ENCODE results near the gene OSTN. TPM values are rescaled to one million over a fixed set of nuclear protein-coding genes. Genes with fewer than 3 reads are reported as not detected.
"Not testable (repeated sequence)": the region's sequence is repeated elsewhere in the genome, so short reads cannot be mapped to it uniquely, and the experiment has no call there.

The OSTN gene
- polyA plus RNA-seq (ENCODE audit: insufficient read length in 10 of 10), result 1 to 10 TPM in 8 of 10 donors, under 1 TPM in 2; 0.71 to 9.0 (median 4.6) TPM
- long read RNA-seq, donor 1, result 0 reads
- long read RNA-seq, donor 2, result 0 reads
- long read RNA-seq, donor 3, result 0 reads
- long read RNA-seq, donor 4, result 0 reads
- long read RNA-seq, donor 5, result 0 reads
- long read RNA-seq, donor 6, result 0 reads
- long read RNA-seq, donor 7, result 0 reads
- long read RNA-seq, donor 8, result 0 reads
- long read RNA-seq, donor 9, result 0 reads

- no peak for DNase-seq
Measured at GRCh38 chr3:191198932-191199331, at the start of gene OSTN. TSS of gene OSTN (plus strand) at chr3:191199241. CDS start at chr3:191212533, 13,292 bp downstream.

DNA sequence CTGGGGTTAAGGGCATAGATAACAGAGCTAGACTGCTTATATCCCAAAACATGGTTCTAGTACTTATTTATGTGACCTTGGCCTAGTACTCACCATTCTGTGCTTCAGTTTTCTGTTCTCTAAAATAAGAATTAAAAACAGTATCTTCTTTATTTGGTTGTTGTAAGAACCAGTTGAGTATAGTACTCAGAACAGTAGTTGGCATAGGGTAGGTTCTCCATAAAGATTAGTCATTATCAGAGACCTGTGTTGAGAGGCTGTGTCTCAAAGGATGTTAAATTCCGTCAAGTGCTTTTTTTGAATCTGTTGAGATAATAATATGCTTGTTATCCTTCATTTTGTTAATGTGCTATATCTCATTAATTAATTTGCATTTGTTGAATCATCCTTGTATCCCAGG, 47.4 kb upstream of the OSTN start:
- no peak for DNase-seq

GRCh38 chr3:191154827-191155226, 44.2 kb upstream of the OSTN start:
- no peak for DNase-seq

DNA sequence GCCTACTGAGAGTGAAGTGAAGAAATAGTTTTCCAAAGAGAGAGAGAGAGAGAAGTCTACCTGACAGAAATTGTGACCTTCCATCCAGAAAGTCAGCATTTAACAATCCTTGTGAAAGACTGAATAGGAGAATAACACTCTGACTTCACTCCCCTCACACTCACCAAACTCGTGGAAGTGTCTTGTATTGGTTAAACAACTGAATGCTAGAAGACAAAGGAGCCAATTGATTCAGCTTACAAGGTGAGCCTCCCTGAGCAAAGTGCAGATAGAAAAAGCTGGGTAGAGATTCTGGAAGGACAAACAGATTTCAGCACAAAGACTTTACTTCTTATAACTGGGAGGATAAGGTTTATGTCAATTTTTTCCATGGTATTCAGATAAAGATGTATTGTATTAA, 40.8 kb upstream of the OSTN start:
- no peak for DNase-seq

- DNase-seq, result peak in 2 of 3 donors; percentile 43 to 56
Measured at GRCh38 chr3:191158815-191159214, 40.2 kb upstream of the OSTN start.

- DNase-seq, result no peak
Measured at GRCh38 chr3:191165802-191166201, 33.2 kb upstream of the OSTN start.

DNA sequence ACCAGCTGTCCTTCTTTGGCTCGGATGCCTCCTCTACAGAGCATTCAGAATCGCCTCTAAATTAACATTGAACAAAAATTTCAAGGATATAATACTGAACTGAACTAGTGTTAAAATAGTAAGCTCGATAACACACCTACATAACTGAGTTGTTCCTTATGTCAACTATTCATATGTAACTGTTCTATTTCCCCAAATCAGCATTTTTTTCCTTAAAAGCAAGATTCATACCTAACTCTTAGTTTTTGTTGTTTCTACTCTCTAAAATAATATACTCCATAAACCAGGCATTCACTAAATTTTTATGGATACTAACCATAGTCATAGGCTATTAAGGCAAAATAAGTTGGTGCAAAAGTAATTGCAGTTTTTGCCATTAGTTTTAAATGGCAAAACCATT, 32.7 kb upstream of the OSTN start:
- DNase-seq, result no peak

- peak in 1 of 3 donors; percentile 20 for DNase-seq
Measured at GRCh38 chr3:191169566-191169965, 29.5 kb upstream of the OSTN start.

- DNase-seq, result no peak
Measured at GRCh38 chr3:191170097-191170496, 28.9 kb upstream of the OSTN start.

GRCh38 chr3:191175102-191175501, 23.9 kb upstream of the OSTN start:
- DNase-seq, result no peak

GRCh38 chr3:191176038-191176785, 22.8 kb upstream of the OSTN start:
- DNase-seq, result peak in 1 of 3 donors; percentile 16

GRCh38 chr3:191185382-191185781, 13.7 kb upstream of the OSTN start:
- not testable (repeated sequence) for DNase-seq

DNA sequence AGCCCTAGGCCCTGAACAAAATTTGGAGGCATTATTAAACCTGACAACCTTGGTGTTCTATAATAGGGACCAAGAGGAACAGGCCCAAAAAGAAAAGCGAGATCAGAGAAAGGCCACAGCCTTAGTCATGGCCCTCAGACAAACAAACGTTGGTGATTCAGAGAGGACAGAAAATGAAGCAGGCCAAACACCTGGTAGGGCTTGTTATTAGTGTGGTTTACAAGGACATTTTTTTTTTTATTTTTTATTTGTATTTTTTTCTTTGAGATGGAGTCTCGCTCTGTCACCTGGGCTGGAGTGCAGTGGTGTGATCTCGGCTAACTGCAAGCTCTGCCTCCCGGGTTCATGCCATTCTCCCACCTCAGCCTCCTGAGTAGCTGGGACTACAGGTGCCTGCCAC, 10.8 kb upstream of the OSTN start:
- DNase-seq, result not testable (repeated sequence)

GRCh38 chr3:191192270-191192669, 6.8 kb upstream of the OSTN start:
- DNase-seq, result not testable (repeated sequence)

DNA sequence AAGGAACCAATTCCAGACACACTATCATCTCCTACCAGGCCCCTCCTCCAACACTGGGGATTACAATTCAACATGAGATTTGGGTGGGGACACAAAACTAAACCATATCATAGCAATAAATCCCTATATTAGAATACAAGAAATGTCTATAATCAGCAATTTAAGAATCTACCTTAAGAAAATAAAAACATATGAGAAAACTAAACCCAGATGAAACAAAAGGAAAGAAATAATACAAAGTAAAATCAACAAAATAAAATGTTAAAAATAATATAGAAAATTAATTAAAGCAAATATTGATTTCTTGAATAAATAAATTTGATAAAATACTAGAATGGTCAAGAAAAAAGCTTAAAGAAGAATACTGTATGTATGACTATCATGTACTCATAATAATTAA, 6.1 kb upstream of the OSTN start:
- no peak for DNase-seq

- DNase-seq, result no peak
Measured at GRCh38 chr3:191197761-191198306, 1.2 kb upstream of the OSTN start.

- no peak for DNase-seq
Measured at GRCh38 chr3:191198480-191198879, 561 bp upstream of the OSTN start.

- DNase-seq, result no peak
Measured at GRCh38 chr3:191210032-191210431, 11.0 kb downstream of the OSTN start.

DNA sequence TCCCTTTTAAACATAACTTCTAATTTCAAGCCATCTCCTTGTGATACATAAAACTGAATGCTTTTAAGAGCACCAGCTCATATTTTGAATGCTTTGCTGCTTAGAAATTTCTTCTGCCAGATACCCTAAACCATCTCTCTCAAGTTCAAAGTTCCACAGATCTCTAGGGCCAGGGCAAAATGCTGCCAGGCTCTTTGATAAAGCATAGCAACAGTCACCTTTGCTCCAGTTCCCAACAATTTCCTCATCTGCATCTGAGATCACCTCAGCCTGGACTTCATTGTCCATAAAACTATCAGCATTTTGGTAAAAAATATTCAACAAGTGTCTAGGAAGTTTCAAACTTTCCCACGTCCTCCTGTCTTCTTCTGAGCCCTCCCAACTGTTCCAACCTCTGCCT, 17.5 kb downstream of the OSTN start:
- DNase-seq, result no peak

- DNase-seq, result peak in 1 of 3 donors; percentile 17
Measured at GRCh38 chr3:191217301-191217700, 18.3 kb downstream of the OSTN start.

GRCh38 chr3:191220908-191221307, 21.9 kb downstream of the OSTN start:
- no peak for DNase-seq

DNA sequence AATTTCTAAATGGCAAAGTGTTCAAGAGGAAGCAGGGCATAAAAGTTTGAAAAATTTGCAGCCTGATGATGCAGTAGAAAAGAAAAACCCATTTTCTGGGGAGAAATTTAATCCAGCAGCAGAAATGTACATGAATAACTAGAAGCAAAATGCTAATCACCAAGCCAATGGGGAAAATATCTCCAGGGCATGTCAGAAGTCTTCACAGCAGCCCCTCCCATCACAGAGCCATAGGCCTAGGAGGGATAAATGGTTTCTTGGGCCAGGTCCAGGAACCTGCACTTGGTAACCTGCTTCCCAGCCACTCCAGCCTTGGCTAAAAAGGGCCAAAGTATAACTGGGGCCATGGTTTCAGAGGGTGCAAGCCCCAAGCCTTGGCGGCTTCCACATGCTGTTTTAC, 22.6 kb downstream of the OSTN start:
- no peak for DNase-seq

DNA sequence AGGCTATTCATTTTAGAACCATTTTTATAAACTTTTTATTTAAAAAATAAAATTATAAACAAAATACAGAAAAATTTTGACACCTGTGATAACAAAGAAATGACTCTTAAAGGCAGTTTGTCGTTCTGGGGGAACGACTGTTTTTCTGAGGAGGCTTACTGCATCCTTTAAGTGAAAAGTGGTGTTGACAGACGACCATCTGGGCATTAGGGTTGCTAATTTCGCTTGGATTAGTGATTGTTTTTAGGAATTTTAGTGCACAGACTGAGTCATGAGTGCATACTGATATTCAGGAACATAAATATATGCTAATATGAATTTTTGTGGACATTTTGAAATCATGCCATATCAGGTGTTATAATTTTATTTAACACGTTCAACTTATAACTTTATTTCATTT, 28.5 kb downstream of the OSTN start:
- DNase-seq, result no peak

Data from muscle of back (tissue), 13 donors.